ENCODE measurements around the gene MAP1LC3C. TPM values are rescaled to one million over a fixed set of nuclear protein-coding genes. Genes with fewer than 3 reads are reported as not detected.

The MAP1LC3C gene
- 0.12 TPM in 1 of 2 replicates, not detected in the other for total RNA-seq

DNA sequence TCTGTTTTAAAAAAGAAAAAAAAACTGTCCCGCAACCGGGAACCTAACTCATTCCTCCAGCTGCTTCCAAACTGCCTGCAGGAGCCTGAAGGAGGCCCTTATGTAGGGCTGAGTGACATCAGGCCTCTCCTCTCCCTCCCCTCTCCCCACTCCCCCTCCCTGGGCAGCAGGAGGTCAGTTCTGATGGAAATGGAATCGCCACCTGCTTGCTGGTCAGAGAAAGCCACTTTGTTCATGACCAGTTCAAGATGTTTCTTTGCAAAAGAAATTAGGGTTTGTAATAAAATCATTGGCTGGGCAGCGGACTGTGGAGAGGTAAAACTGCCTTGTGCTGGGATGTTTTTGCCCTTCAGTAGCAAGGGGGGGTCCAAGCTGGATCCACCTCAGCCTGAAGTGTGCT lies at the start of gene MAP1LC3C:
TSS of gene MAP1LC3C (minus strand) at position 73 of the 400 bp plus-strand sequence. CDS start 90 bp downstream, outside the sequence.

GRCh38 chr1:241957692-241958494 lies 41.0 kb downstream of the MAP1LC3C start, which contains the start of gene BECN2:
BECN2 (plus strand) TSS chr1:241957767; CDS start chr1:241957767, 0 bp downstream.

Other genes starting within 250 kb of the MAP1LC3C start
- gene EXO1, start 150.9 kb downstream of the MAP1LC3C start, total RNA-seq = 0.12 and 0.24 TPM in 2 replicates
- gene BECN2, start 41.3 kb downstream of the MAP1LC3C start, total RNA-seq = not detected in 2 replicates